Measurements from ENCODE around the gene SMIM28. TPM values are rescaled to one million over a fixed set of nuclear protein-coding genes. Genes with fewer than 3 reads are reported as not detected.

SMIM28 gene
- total and polyA plus RNA-seq, 2 donors (not counting 3 experiments of a cell fraction or from before 2014, with no cell fraction given): not detected

GRCh38 chr6:138430361-138431145 is 52.8 kb downstream of the SMIM28 start:
- ChIA-PET CTCF (interaction anchor here (0.8 to 2.3 kb wide), 13 partner anchors 10 to 934 kb away, joined by 3 to 21 read pairs (median 6); partner anchors contain the start of gene NHSL1), POLR2A (no interaction called here)
- no peak for FAIRE-seq

More at GRCh38 chr6:138430361-138431145, 52.8 kb downstream of the SMIM28 start:
- dilution Hi-C loops (cut with MboI; ENCODE audit: extremely low pct_ligation_motif_present, low sequenced_read_pairs): no loop called here
- Histone ChIP-seq H3K27me3 (ENCODE audit: control insufficient read depth in 2 of 2, insufficient read depth in 2 of 2, low read length in 2 of 2) (no peaks in the 10 kb centered on the region), H3K4me3 (replicated peaks in 1 of 3; ENCODE audit: insufficient read depth in 1 of 3, low read depth in 1 of 3, low read length in 3 of 3) (no peak overlapping the region), H3K27ac (ENCODE audit: insufficient read depth, low read depth, low read length) (no peak overlapping the region), H3K36me3 (ENCODE audit: control insufficient read depth in 2 of 2, extremely low read depth in 1 of 2, insufficient read depth in 2 of 2, low read length in 2 of 2) (peaks cover 11 to 28% of the 10 kb centered on the region in 2 experiments), H3K4me2 (ENCODE audit: insufficient read depth, low read length) (no peak overlapping the region), H3K4me1 (ENCODE audit: control insufficient read depth, extremely low read depth, insufficient read depth, low read length) (no peaks in the 10 kb centered on the region), H3K9ac (replicated peaks; ENCODE audit: extremely low read depth, insufficient read depth, low read length) (no peak overlapping the region), H3K79me2 (ENCODE audit: control insufficient read depth, insufficient read depth, low read length) (no peaks in the 10 kb centered on the region), H3K9me3 (replicated peaks; ENCODE audit: control insufficient read depth, insufficient read depth, low read length) (no peaks in the 10 kb centered on the region), H4K20me1 (replicated peaks; ENCODE audit: control insufficient read depth, extremely low read depth, insufficient read depth, low read length) (no peaks in the 10 kb centered on the region), H2AFZ (ENCODE audit: low read depth, low read length) (no peak overlapping the region), H3K9me1 (replicated peaks; ENCODE audit: control insufficient read depth, extremely low read depth, insufficient read depth, low read length) (no peaks in the 10 kb centered on the region)
- no TSS peak for BruUV-seq (replicated peaks)
- DNase-seq (ENCODE audit: low read depth, low spot score): no peak
- intact Hi-C loops (cut with micrococcal nuclease): no loop called here
- TF ChIP-seq EZH2 (IDR thresholded peaks at IDR 0.05; ENCODE audit: borderline replicate concordance, low read depth, low read length, severe bottlenecking) (no peak), JUN (IDR thresholded peaks at IDR 0.05; ENCODE audit: borderline replicate concordance, insufficient read depth, insufficient read length, low read depth) (no peak), FOS (IDR thresholded peaks at IDR 0.05; ENCODE audit: borderline replicate concordance, insufficient read depth, low read length) (no peak), POLR2A (IDR thresholded peaks at IDR 0.05; ENCODE audit: low read depth, low read length) (no peak), CTCF (IDR thresholded peaks at IDR 0.05; ENCODE audit: extremely low read depth in 1 of 2, insufficient read depth in 1 of 2, low read depth in 1 of 2, low read length in 2 of 2) (no peak), POLR2AphosphoS5 (IDR thresholded peaks at IDR 0.05; ENCODE audit: insufficient read depth, low read depth, low read length) (no peak), MAX (IDR thresholded peaks at IDR 0.05; ENCODE audit: insufficient read depth, insufficient read length) (no peak), MYC (IDR thresholded peaks at IDR 0.05; ENCODE audit: low read depth, low read length) (no peak), GATA2 (IDR thresholded peaks at IDR 0.05; ENCODE audit: insufficient read depth, insufficient read length, low read depth, low read length) (no peak)
